H1 (cell line): Measurements from ENCODE around the gene CDH6. TPM values are rescaled to one million over a fixed set of nuclear protein-coding genes. Genes with fewer than 3 reads are reported as not detected.

ENCODE experiments used
- CTCF ChIA-PET: fragments of 300-600 bp; sonication (Branson Sonifier 250); formaldehyde crosslinking; loops from one replicate; lab custom pipeline; 2021; ENCODE audit not compliant: partially characterized antibody; lab: Charles Lee
- POLR2A ChIA-PET: fragments of 300-600 bp; sonication (Branson Sonifier 250); formaldehyde crosslinking; loops from one replicate; lab custom pipeline; 2021; ENCODE audit warnings: inconsistent platforms; ENCODE audit not compliant: partially characterized antibody; lab: Charles Lee
- DNase-seq, 2 experiments: peaks; one replicate each; pipeline versions ENCODE4 v3.0.0 to v3.0.0-alpha.2; 2010 to 2022; ENCODE audit warnings: low spot score in 2 of 2, low read depth in 1 of 2, mixed read lengths in 1 of 2
- FAIRE-seq: peaks from 2 replicates; lab custom pipeline; 2011; peaks lifted over from hg19 to GRCh38; lab: Jason Lieb, UNC
- H2AFZ ChIP-seq: 2 replicates; pipeline ENCODE4 v1.8.1; 2012; ENCODE audit warnings: low read length, inconsistent platforms
- H2AK5ac ChIP-seq: 2 replicates; pipeline ENCODE4 v1.6.1; 2013; ENCODE audit warnings: low read depth, low read length
- H2BK120ac ChIP-seq: replicated peaks from 2 replicates; pipeline ENCODE3; 2013; ENCODE audit warnings: low read depth, low read length, inconsistent platforms
- H2BK12ac ChIP-seq: 2 replicates; pipeline ENCODE4 v1.6.1; 2013; ENCODE audit warnings: low read depth, low read length
- H2BK15ac ChIP-seq: 2 replicates; pipeline ENCODE4 v1.6.1; 2013; ENCODE audit warnings: low read length
- H2BK20ac ChIP-seq: 2 replicates; pipeline ENCODE4 v1.6.1; 2013; ENCODE audit warnings: low read length
- H2BK5ac ChIP-seq: 2 replicates; pipeline ENCODE4 v1.6.1; 2013; ENCODE audit warnings: low read depth, low read length
- H3K14ac ChIP-seq: 2 replicates; pipeline ENCODE4 v1.6.1; 2013; ENCODE audit warnings: inconsistent platforms; ENCODE audit not compliant: insufficient read length
- H3K18ac ChIP-seq: 2 replicates; pipeline ENCODE4 v1.6.1; 2013; ENCODE audit warnings: low read length; ENCODE audit errors: extremely low read depth
- H3K23ac ChIP-seq: 2 replicates; pipeline ENCODE4 v1.6.1; 2013; ENCODE audit warnings: inconsistent platforms; ENCODE audit not compliant: insufficient read length
- H3K23me2 ChIP-seq: 2 replicates; pipeline ENCODE4 v1.6.1; 2013; ENCODE audit warnings: low read depth, low read length
- H3K27ac ChIP-seq: 2 replicates; pipeline ENCODE4 v1.6.1; 2011; ENCODE audit warnings: low read depth, low read length, inconsistent platforms
- H3K27me3 ChIP-seq, 4 experiments: replicated peaks in 1 of 4; 1 replicate in 1 of 4; 2 replicates in 3 of 4; pipeline versions ENCODE4 v1.6.1 to v1.8.1; 2011 to 2013; ENCODE audit warnings: low read length in 3 of 4, mild to moderate bottlenecking in 3 of 4, inconsistent platforms in 2 of 4, mixed read lengths in 2 of 4, moderate library complexity in 1 of 4; ENCODE audit not compliant: control insufficient read depth in 3 of 4, insufficient read depth in 3 of 4; ENCODE audit errors: extremely low read depth in 1 of 4
- H3K36me3 ChIP-seq, 4 experiments: 2 replicates each; pipeline versions ENCODE4 v1.6.1 to v1.8.1; 2011 to 2013; ENCODE audit warnings: mild to moderate bottlenecking in 4 of 4, low read length in 3 of 4, moderate library complexity in 2 of 4, control low read depth in 1 of 4, inconsistent platforms in 1 of 4; ENCODE audit not compliant: insufficient read depth in 4 of 4, control insufficient read depth in 2 of 4
- H3K4ac ChIP-seq: replicated peaks from 2 replicates; pipeline ENCODE3; 2013; ENCODE audit warnings: low read length, low read depth, mixed read lengths, inconsistent platforms; ENCODE audit not compliant: insufficient read length
- H3K4me1 ChIP-seq, 4 experiments: replicated peaks in 1 of 4; 1 replicate in 1 of 4; 2 replicates in 3 of 4; pipeline versions ENCODE4 v1.6.1 to v1.8.1; 2011 to 2013; ENCODE audit warnings: low read length in 3 of 4, inconsistent platforms in 2 of 4, mixed read lengths in 1 of 4; ENCODE audit not compliant: insufficient read depth in 4 of 4, control insufficient read depth in 3 of 4
- H3K4me2 ChIP-seq, 2 experiments: 2 replicates each; pipeline versions ENCODE4 v1.6.1 to v1.8.1; 2011 to 2013; ENCODE audit warnings: low read depth in 2 of 2, low read length in 2 of 2, control low read depth in 1 of 2, inconsistent platforms in 1 of 2, mild to moderate bottlenecking in 1 of 2; ENCODE audit not compliant: insufficient read depth in 1 of 2
- H3K4me3 ChIP-seq, 4 experiments: fragments of 200-600, 300-600 bp in 1 of 4; sonication (generic), shearing (Covaris generic), sonication (Bioruptor Twin) in 1 of 4; 2 replicates each; pipeline versions ENCODE4 v1.5.1 to v1.8.1; 2011 to 2016; ENCODE audit warnings: low read length in 4 of 4, low read depth in 3 of 4, control low read depth in 2 of 4, inconsistent platforms in 2 of 4, mild to moderate bottlenecking in 2 of 4, mixed read lengths in 1 of 4, moderate library complexity in 1 of 4; ENCODE audit not compliant: insufficient read depth in 2 of 4; ENCODE audit errors: extremely low read depth in 1 of 4
- H3K56ac ChIP-seq: replicated peaks from 2 replicates; pipeline ENCODE3; 2013; ENCODE audit warnings: low read depth, mild to moderate bottlenecking, mixed read lengths, low read length, inconsistent platforms; ENCODE audit not compliant: insufficient read length
- H3K79me1 ChIP-seq: 2 replicates; pipeline ENCODE4 v1.6.1; 2013; ENCODE audit warnings: low read depth, low read length, control low read depth
- H3K79me2 ChIP-seq, 2 experiments: 2 replicates each; pipeline versions ENCODE4 v1.6.1 to v1.8.1; 2012 to 2013; ENCODE audit warnings: low read length in 2 of 2, mild to moderate bottlenecking in 2 of 2, inconsistent platforms in 1 of 2; ENCODE audit not compliant: insufficient read depth in 2 of 2, control insufficient read depth in 1 of 2
- H3K9ac ChIP-seq, 4 experiments: replicated peaks in 1 of 4; 1 replicate in 1 of 4; 2 replicates in 3 of 4; pipeline versions ENCODE4 v1.6.1 to v1.8.1; 2011 to 2013; ENCODE audit warnings: low read depth in 3 of 4, low read length in 3 of 4, control low read depth in 2 of 4, mild to moderate bottlenecking in 2 of 4, moderate library complexity in 2 of 4, inconsistent platforms in 1 of 4; ENCODE audit errors: extremely low read depth in 1 of 4
- H3K9me3 ChIP-seq, 2 experiments: 2 replicates each; pipeline versions ENCODE4 v1.6.1 to v1.8.1; 2012 to 2013; ENCODE audit warnings: mild to moderate bottlenecking in 2 of 2, moderate library complexity in 2 of 2, control low read depth in 1 of 2, inconsistent platforms in 1 of 2, low read depth in 1 of 2, low read length in 1 of 2, mixed read lengths in 1 of 2; ENCODE audit not compliant: insufficient read depth in 2 of 2
- H4K20me1 ChIP-seq, 2 experiments: replicated peaks in 1 of 2; 2 replicates each; pipeline versions ENCODE3 to v1.8.1; 2011 to 2013; ENCODE audit warnings: inconsistent platforms in 2 of 2, low read length in 2 of 2, mild to moderate bottlenecking in 1 of 2; ENCODE audit not compliant: insufficient read depth in 2 of 2, control insufficient read depth in 1 of 2
- H4K5ac ChIP-seq: 2 replicates; pipeline ENCODE4 v1.6.1; 2013; ENCODE audit warnings: low read length, low read depth, mixed read lengths, inconsistent platforms; ENCODE audit not compliant: insufficient read length
- H4K8ac ChIP-seq: 2 replicates; pipeline ENCODE4 v1.8.0; 2013; ENCODE audit warnings: mild to moderate bottlenecking, moderate library complexity, low read length, inconsistent platforms; ENCODE audit not compliant: insufficient read depth; ENCODE audit errors: extremely low read depth
- H4K91ac ChIP-seq: replicated peaks from 2 replicates; pipeline ENCODE3; 2013; ENCODE audit warnings: low read length, mixed read lengths, inconsistent platforms; ENCODE audit not compliant: insufficient read length
- CEBPB ChIP-seq: IDR thresholded peaks from 2 replicates; pipeline ENCODE4 v1.6.1; 2012; ENCODE audit warnings: low read depth, low read length
- MAX ChIP-seq: IDR thresholded peaks from 2 replicates; pipeline ENCODE4 v1.6.1; 2012; ENCODE audit warnings: inconsistent platforms
- NANOG ChIP-seq: IDR thresholded peaks from 2 replicates; pipeline ENCODE4 v1.6.1; 2011; ENCODE audit warnings: low read length, low read depth, mild to moderate bottlenecking, inconsistent platforms; ENCODE audit not compliant: insufficient read depth, poor library complexity, severe bottlenecking
- WGBS, 2 experiments: shearing (Covaris generic) in 1 of 2; methylation state at CpG; one replicate each; pipeline versions ENCODE4 v1.1.6 to v1.1.7; 2013 to 2015; ENCODE audit warnings: low lambda C conversion rate in 2 of 2, mixed read lengths in 2 of 2, inconsistent platforms in 1 of 2, low coverage in 1 of 2, missing lambda C conversion rate in 1 of 2; ENCODE audit not compliant: insufficient replicate concordance in 2 of 2, insufficient coverage in 1 of 2, insufficient read length in 1 of 2; ENCODE audit errors: extremely low coverage in 1 of 2, missing lambda C conversion rate in 1 of 2; 5-methylcytosine and 5-hydroxymethylcytosine counted together
- polyA plus RNA-seq, 7 experiments: library from polyadenylated mRNA; depleted of rRNA in 3 of 7; stranded (reverse) in 5 of 7; unstranded in 2 of 7; fragments of >200 nt in 5 of 7; fragments of 200-250 nt in 2 of 7; gene quantifications; 1 replicate in 5 of 7; 2 replicates in 1 of 7; 4 replicates in 1 of 7; pipeline versions ENCODE4 v1.2.1 to v1.2.3, GENCODE V29; 2011 to 2013; ENCODE audit warnings: missing spikeins in 2 of 7, mixed read lengths in 2 of 7
- total RNA-seq: library from RNA; stranded (reverse); fragmentation: NEBNext Ultra II Directional; extraction: Animal tissue kit (Norgen Biotek cat#: 25700); gene quantifications from 2 replicates; pipeline ENCODE4 v1.2.1, GENCODE V29; 2021

Gene CDH6
- total and polyA plus RNA-seq, 2 of the 8 experiments (the other 6 are each of a cell fraction or from before 2014, with no cell fraction given), result 1.4 to 1.9 TPM

GRCh38 chr5:31153521-31153920 lies 40.0 kb upstream of the CDH6 start:
- 88% methylated on average over 2 of the region's 2 CpGs; no CpG with 5 or more reads in 1 of the 2 experiments for WGBS, 2 experiments
- Histone ChIP-seq H3K36me3 (no peaks in the 10 kb centered on the region), H2AFZ (peak overlapping the region; percentile 87; the same call in 1 of the 2 replicates)
- peak; percentile 49; the same call in 1 of the 2 replicates for TF ChIP-seq CEBPB
- TF ChIP-seq MAX, result no peak
- TF ChIP-seq NANOG, result no peak
- TF ChIP-seq, all 59 proteins: peak for 1
- ChIA-PET POLR2A (no interaction called here), CTCF (interaction anchor here (1.1 to 2.2 kb wide), 3 partner anchors 16 to 38 kb away, joined by 3 to 14 read pairs (median 4); no protein-coding TSS in a partner anchor)
- no peak overlapping the region for H3K9ac ChIP-seq
- 0 out of 2 replicates have a peak overlapping the region, but pooled peaks have one; percentile 38 for H3K18ac ChIP-seq
- no peaks in the 10 kb centered on the region for H3K27me3 ChIP-seq
- H3K4ac ChIP-seq, result no peak overlapping the region
- FAIRE-seq (no peak), DNase-seq (no peak)
- no peak overlapping the region for H3K56ac ChIP-seq
- no peak overlapping the region for H2AK5ac ChIP-seq
- no peak overlapping the region for H3K14ac ChIP-seq
- peaks cover 0 to 9% (median 5%) of the 10 kb centered on the region in 4 experiments; a peak in 5 of 7 replicates for H3K4me1 ChIP-seq
- peak overlapping the region; percentile 64; the same call in 1 of the 2 replicates for H2BK5ac ChIP-seq
- H2BK12ac ChIP-seq, result peak overlapping the region; percentile 69
- no peaks in the 10 kb centered on the region for H3K79me2 ChIP-seq
- H3K79me1 ChIP-seq, result no peaks in the 10 kb centered on the region
- no peak overlapping the region for H2BK20ac ChIP-seq
- H2BK15ac ChIP-seq, result no peak overlapping the region
- no peak overlapping the region for H4K8ac ChIP-seq
- no peaks in the 10 kb centered on the region for H3K9me3 ChIP-seq
- no peak overlapping the region for H4K5ac ChIP-seq
- H3K4me2 ChIP-seq, result no peak overlapping the region
- no peak overlapping the region for H3K27ac ChIP-seq
- H3K23ac ChIP-seq, result no peak overlapping the region
- H4K91ac ChIP-seq, result no peak overlapping the region
- H3K23me2 ChIP-seq, result no peaks in the 10 kb centered on the region; the same call in 1 of the 2 replicates
- no peaks in the 10 kb centered on the region for H4K20me1 ChIP-seq
- H3K4me3 ChIP-seq, result no peak overlapping the region
- H2BK120ac ChIP-seq, result no peak overlapping the region
